Glutamatergic neuron (in vitro differentiated cells): Measurements from ENCODE around the gene ZNHIT3. TPM values are rescaled to one million over a fixed set of nuclear protein-coding genes. Genes with fewer than 3 reads are reported as not detected.
A peak's percentile ranks its signal among the peaks of the same experiment; 100 is the strongest.
"Not testable (repeated sequence)": the region's sequence is repeated elsewhere in the genome, so short reads cannot be mapped to it uniquely, and the experiment has no call there.

Source experiments
- DNase-seq: peaks from one replicate; pipeline ENCODE4 v3.0.0; 2022
- H3K27ac Mint-ChIP-seq: one replicate; pipeline ENCODE4 v1.8.0; 2020; ENCODE audit warnings: mild to moderate bottlenecking, mixed read lengths, inconsistent platforms; ENCODE audit not compliant: unreplicated experiment
- H3K27me3 Mint-ChIP-seq: one replicate; pipeline ENCODE4 v1.8.0; 2020; ENCODE audit warnings: mild to moderate bottlenecking, moderate library complexity, mixed read lengths, inconsistent platforms; ENCODE audit not compliant: unreplicated experiment
- H3K36me3 Mint-ChIP-seq: one replicate; pipeline ENCODE4 v1.8.0; 2020; ENCODE audit warnings: mild to moderate bottlenecking, mixed read lengths, inconsistent platforms; ENCODE audit not compliant: unreplicated experiment
- H3K4me1 Mint-ChIP-seq: one replicate; pipeline ENCODE4 v1.8.0; 2020; ENCODE audit warnings: mild to moderate bottlenecking, low read depth, mixed read lengths, inconsistent platforms; ENCODE audit not compliant: unreplicated experiment
- H3K4me3 Mint-ChIP-seq: one replicate; pipeline ENCODE4 v1.8.0; 2020; ENCODE audit warnings: mild to moderate bottlenecking, mixed read lengths, inconsistent platforms; ENCODE audit not compliant: unreplicated experiment
- H3K9me3 Mint-ChIP-seq: one replicate; pipeline ENCODE4 v1.8.0; 2020; ENCODE audit warnings: mild to moderate bottlenecking, moderate library complexity, mixed read lengths, inconsistent platforms; ENCODE audit not compliant: unreplicated experiment
- CTCF ChIP-seq: fragments of 200-600 bp; sonication (generic); IDR thresholded peaks from one replicate; pipeline ENCODE4 v1.5.0; 2021; ENCODE audit not compliant: partially characterized antibody, unreplicated experiment
- long read RNA-seq: library from polyadenylated mRNA; unstranded; transcript quantifications from one replicate; pipeline ENCODE4 v2.0.0, GENCODE V29; 2020; ENCODE audit not compliant: unreplicated experiment
- total RNA-seq: library from RNA; stranded (reverse); fragmentation: NEBNext Ultra II Directional; extraction: Animal tissue kit (Norgen Biotek cat#: 25700); gene quantifications from one replicate; pipeline ENCODE4 v1.2.1, GENCODE V29; 2021; ENCODE audit not compliant: unreplicated experiment

Gene ZNHIT3
- total RNA-seq, result 101 TPM
- long read RNA-seq, transcript ZNHIT3-204 (5 exons, 951 nt), result major isoform, 40 of 82 reads
- long read RNA-seq, transcript ZNHIT3-208 (4 exons, 926 nt), result minor isoform, 25 of 82 reads
- long read RNA-seq, partial matches to known transcripts, result 1 of 82 reads
- long read RNA-seq, other reads (novel, unspliced or antisense), result 14 of 82 reads

- Mint-ChIP-seq H3K36me3 (peaks cover 11% of the 10 kb centered on the region), H3K27ac (peak within 1 kb of the TSS; percentile 97), H3K27me3 (peaks cover 11% of the 10 kb centered on the region), H3K4me1 (peaks cover 21% of the 10 kb centered on the region), H3K9me3 (peaks cover 7% of the 10 kb centered on the region), H3K4me3 (peak within 1 kb of the TSS; percentile 97)
- peak; percentile 91 for DNase-seq
- no peak for TF ChIP-seq CTCF
Observed at GRCh38 chr17:36486204-36487194, at the start of gene ZNHIT3. Gene ZNHIT3 (plus strand): TSS chr17:36486681. CDS start chr17:36486700, 19 bp downstream.

DNA sequence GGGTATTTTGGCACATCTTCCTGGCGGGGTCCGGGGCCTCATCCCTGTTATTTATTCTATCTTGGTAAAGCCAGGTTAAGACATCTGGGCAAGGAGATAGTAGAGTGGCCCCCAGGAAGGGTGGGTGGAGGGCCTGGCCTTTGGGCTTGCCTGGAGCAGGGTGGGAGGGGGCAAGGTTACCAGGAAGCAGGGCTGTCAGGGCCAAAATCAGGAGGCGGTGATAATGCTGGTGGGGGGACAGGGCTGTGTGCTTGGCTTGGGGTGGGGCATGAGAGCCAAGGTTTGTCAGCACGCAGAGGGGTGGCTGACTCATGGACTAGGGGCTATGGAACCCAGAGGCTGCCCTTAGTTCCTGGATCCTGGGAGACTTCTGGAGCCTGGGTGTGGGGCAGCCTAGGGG is 44.7 kb upstream of the ZNHIT3 start:
- not testable (repeated sequence) for H3K27ac Mint-ChIP-seq, H3K36me3 Mint-ChIP-seq, H3K4me1 Mint-ChIP-seq, H3K9me3 Mint-ChIP-seq, H3K4me3 Mint-ChIP-seq, DNase-seq, H3K27me3 Mint-ChIP-seq

DNA sequence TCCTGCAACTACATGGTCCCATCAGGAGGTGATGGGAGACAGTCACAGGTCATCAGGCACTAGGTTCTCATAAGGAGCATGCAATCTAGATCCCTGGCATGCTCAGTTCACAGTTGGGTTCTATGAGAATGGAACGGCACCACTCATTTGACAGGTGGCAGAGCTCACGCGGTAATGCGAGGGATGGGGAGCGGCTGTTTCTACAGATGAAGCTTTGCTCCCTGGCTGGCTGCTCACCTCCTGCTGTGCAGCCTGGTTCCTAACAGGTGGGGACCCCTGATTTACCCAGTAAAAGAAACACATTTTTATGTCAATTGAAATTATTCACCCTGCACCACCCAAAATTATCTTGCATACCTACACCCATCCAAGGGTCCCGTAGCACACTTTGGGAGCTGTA is 42.7 kb upstream of the ZNHIT3 start:
- H3K9me3 Mint-ChIP-seq, result no peaks in the 10 kb centered on the region
- no peak for TF ChIP-seq CTCF

GRCh38 chr17:36449997-36450396 is 36.5 kb upstream of the ZNHIT3 start:
- H3K4me3 Mint-ChIP-seq, DNase-seq, H3K27me3 Mint-ChIP-seq, H3K9me3 Mint-ChIP-seq, H3K27ac Mint-ChIP-seq, H3K36me3 Mint-ChIP-seq, H3K4me1 Mint-ChIP-seq: not testable (repeated sequence)

More for the DNA sequence above, 42.7 kb upstream of the ZNHIT3 start:
- H3K36me3 Mint-ChIP-seq, result no peaks in the 10 kb centered on the region
- H3K4me1 Mint-ChIP-seq, result no peaks in the 10 kb centered on the region
- DNase-seq, result no peak
- no peak overlapping the region for H3K27ac Mint-ChIP-seq
- H3K27me3 Mint-ChIP-seq, result no peaks in the 10 kb centered on the region
- no peak overlapping the region for H3K4me3 Mint-ChIP-seq

GRCh38 chr17:36452888-36453287 is 33.6 kb upstream of the ZNHIT3 start:
- not testable (repeated sequence) for H3K36me3 Mint-ChIP-seq, H3K9me3 Mint-ChIP-seq, H3K27me3 Mint-ChIP-seq, H3K4me1 Mint-ChIP-seq, H3K4me3 Mint-ChIP-seq, DNase-seq, H3K27ac Mint-ChIP-seq

DNA sequence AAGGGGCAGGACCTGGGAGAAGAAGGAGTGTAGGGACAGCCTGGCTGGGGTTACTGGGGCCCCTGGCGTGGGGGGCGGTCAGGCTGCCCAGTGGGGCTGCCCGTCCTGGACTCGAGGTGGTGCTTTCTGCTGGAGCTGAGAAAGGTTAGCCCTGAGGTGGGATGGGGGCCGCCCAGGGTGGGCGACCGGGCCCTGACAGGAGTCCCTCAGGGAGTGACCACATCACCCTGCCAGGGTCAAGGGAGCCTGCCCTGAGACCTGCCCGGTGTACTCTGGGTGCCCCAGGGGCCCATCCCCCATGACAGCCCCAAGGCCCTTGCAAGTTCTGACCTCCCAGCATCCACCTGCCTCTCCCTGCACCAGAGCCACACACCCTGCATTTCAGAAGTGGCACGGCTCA is 28.8 kb upstream of the ZNHIT3 start:
- not testable (repeated sequence) for H3K9me3 Mint-ChIP-seq, DNase-seq, H3K36me3 Mint-ChIP-seq, H3K4me3 Mint-ChIP-seq, H3K27me3 Mint-ChIP-seq, H3K27ac Mint-ChIP-seq
- peaks cover 15% of the 10 kb centered on the region for H3K4me1 Mint-ChIP-seq

GRCh38 chr17:36459045-36459444 is 27.4 kb upstream of the ZNHIT3 start:
- peaks cover 23% of the 10 kb centered on the region for H3K4me1 Mint-ChIP-seq
- peaks cover 9% of the 10 kb centered on the region for H3K9me3 Mint-ChIP-seq
- no peak overlapping the region for H3K4me3 Mint-ChIP-seq
- no peaks in the 10 kb centered on the region for H3K36me3 Mint-ChIP-seq
- no peak overlapping the region for H3K27ac Mint-ChIP-seq
- no peak for DNase-seq
- H3K27me3 Mint-ChIP-seq, result peaks cover 11% of the 10 kb centered on the region
- no peak for TF ChIP-seq CTCF
